GM20431 (cell line): ENCODE results near the gene SF1.

ENCODE experiments used
- in situ Hi-C: fragments of 300-500 bp; cut with MseI, MboI; formaldehyde crosslinking; loops from one replicate; pipeline ENCODE4 v1.15.0; 2020; ENCODE audit warnings: low sequenced_read_pairs; ENCODE audit not compliant: unreplicated experiment

The SF1 gene

DNA sequence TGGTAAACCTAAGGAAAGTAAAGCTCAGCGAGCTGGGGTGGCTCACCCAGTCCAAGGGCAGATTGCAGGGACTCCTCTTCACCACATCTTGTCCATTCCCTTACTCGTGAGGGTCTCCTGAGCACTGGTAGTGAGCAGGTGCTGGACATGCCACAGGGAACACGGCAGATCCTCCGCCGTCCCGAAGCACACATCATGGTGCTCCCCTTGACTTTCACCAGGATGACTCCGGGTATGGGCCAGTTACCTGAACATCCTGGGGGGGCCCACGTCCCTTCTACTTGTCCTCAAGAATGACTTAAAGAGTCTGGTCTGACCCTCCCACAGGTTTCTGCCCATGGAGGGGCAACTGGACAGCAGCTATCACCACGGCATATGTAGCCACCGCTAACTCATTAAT lies 8.0 kb upstream of the SF1 start:
- in situ Hi-C loops = no loop called here

DNA sequence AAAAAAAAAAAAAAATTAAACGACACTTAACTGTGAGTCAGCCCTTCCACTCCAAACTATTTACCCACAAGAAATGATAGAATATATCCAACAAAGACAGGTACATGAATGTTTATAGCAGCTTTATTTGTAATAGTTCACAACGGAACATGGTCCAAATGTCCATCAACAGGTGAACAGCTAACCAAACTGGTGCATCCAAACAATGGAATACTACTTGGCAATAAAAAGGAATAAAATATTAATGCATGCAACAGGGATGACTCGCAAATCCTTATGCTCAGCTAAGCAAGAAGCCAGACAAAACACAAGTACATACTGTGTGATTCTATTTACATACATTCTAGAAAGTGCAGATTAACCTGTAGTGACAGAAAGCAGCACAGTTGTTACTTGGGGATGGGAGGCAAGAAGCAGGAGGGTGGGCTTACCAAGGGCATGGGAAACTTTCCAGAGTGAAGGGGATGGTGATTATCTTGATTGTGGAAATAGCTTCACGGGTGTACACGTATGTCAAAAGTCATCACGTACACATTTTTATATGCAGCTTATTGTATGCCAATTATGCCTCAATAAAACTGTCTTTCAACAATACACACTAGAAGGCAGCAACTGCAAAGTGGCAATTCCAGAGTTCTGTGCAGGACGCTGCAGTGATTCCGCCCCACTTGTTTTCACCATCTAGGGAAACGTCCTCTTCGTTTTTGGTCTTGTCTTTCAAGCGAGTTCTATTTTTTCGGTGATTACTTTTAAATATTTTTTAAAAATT lies 6.7 kb upstream of the SF1 start:
- in situ Hi-C loops = no loop called here

GRCh38 chr11:64778223-64778472 lies 194 bp downstream of the SF1 start:
- in situ Hi-C loops = no loop called here

- in situ Hi-C loops = no loop called here
These were observed 706 bp downstream of the SF1 start for GRCh38 chr11:64777449-64778222.

DNA sequence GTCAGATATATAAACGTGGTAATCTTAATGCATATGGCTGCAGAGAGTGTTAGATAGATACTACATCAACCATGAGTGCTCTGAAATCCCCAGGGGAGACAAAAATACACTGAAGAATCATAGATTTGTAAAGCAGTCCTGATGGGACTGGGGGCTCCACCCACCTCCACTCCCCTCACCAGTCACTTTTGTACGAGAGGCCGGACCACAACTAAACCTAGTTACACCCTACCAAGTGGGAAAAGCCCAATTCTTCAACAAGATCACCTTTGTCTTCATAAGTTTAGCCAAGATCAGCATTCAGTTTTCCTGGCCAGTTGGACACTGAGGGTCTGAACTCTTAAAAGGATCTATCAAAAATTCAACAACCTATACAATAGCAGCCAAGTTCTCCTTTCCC lies 1.5 kb downstream of the SF1 start:
- in situ Hi-C loops = no loop called here

GRCh38 chr11:64776425-64776824 lies 1.9 kb downstream of the SF1 start:
- in situ Hi-C loops = no loop called here

DNA sequence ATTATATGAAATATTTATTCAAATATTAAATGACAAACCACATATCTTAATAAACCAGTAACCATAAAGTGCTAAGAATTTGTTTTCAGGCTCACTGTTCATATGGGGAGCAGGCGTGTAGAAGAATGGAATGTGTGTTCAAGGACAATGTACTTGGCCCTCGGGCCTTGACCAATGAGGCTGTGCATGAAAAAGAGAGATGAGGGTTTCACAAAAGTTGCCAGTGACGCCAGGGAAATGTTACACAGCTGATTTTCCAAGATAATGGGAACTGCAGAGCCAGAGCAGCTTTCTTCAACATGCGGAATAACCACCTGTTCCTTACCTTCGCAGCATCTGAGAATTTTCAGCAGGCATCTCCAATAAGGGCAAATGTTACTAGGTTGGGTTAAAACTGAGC lies 4.2 kb downstream of the SF1 start:
- in situ Hi-C loops = no loop called here

DNA sequence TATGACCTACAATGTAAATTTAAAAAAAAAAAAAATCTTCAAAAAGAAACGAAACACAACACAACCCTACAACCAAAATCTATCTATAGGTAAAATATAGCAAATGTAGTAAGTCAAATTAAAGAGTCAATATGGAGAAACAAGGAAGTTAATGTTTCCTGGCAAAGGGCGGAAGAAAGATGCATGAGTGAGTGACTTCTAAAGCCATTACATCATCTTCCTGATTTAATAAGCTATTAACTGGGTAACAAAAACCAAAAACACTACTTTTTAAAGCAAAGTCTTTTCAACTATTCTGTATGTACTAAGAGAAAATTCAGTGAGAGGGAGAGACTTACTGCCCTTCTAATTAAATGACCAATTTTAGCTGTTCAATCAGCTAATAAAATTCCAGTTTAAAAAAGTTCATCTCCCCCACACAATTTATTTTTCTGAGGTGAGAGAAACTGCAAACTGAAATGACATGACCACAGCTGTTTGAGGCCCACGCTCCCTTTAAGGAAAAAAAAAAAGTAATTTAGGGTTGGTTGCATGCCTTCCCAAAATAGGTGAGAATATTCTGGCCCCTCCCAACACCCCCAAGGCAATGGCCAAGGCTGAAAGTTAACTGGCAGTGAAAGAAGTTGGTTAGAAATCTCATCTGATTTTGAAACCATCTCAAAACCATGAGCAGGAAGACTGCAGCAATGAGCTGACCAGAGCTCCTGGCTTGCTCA lies 5.9 kb downstream of the SF1 start:
- in situ Hi-C loops = no loop called here

DNA sequence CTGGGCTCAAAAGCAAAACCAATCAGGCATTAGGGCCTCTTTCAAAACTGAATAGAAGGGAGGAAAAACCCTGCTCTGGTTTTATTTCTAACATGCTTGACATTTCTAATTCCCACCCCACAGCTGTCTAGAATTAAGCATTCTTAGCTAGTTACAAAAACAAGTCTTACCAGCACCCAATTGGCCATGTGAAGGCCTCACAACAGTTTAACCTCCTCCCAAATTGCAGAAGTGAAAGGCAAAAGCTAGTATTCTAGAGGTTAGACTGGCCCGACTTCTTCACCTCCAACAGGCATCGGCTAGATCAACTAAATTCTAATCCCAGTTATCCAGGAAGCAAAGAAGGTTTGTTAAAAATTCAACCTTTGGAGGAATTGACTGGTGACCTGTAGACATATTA lies 6.5 kb downstream of the SF1 start:
- in situ Hi-C loops = no loop called here

DNA sequence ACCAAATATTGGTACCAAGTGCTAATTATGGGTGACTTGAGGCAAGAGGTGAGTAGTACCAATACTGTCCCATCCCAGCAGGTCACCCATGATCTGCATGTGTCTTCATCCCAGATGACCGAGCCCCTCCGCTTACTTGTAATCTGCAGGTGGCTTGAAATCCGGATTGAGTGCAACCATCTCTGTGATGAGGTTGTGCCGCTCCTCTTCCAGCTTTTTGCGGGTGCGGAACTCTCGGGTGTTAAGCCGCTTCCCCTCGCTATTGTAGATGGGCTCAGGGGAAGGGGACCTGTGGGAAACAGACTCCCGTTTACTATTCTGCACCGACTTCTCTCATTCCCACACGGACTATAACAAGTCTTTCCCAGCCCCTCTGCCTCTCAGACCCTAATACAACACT lies 8.2 kb downstream of the SF1 start:
- in situ Hi-C loops = no loop called here

DNA sequence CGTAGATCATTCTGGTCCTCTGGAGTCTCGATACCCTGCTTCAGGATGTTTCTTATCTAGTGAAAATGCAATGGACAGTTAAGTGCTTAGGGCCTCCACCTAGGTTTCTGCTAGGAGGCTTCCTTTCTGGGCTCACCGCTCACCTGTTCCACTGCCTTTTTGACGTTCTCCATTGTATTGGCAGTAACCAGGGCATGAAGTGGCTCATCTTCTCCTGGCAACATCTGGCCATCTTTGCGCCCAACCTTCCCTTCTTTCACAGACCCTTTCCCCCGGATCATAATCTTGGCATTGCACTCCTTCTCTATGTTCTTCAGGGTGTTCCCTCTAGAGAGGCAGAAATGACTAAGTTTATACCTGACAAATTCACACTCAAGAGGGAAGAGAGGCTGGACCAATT lies 9.1 kb downstream of the SF1 start:
- in situ Hi-C loops = no loop called here

- in situ Hi-C loops = no loop called here
These were observed 10.0 kb downstream of the SF1 start for GRCh38 chr11:64768300-64768694.

DNA sequence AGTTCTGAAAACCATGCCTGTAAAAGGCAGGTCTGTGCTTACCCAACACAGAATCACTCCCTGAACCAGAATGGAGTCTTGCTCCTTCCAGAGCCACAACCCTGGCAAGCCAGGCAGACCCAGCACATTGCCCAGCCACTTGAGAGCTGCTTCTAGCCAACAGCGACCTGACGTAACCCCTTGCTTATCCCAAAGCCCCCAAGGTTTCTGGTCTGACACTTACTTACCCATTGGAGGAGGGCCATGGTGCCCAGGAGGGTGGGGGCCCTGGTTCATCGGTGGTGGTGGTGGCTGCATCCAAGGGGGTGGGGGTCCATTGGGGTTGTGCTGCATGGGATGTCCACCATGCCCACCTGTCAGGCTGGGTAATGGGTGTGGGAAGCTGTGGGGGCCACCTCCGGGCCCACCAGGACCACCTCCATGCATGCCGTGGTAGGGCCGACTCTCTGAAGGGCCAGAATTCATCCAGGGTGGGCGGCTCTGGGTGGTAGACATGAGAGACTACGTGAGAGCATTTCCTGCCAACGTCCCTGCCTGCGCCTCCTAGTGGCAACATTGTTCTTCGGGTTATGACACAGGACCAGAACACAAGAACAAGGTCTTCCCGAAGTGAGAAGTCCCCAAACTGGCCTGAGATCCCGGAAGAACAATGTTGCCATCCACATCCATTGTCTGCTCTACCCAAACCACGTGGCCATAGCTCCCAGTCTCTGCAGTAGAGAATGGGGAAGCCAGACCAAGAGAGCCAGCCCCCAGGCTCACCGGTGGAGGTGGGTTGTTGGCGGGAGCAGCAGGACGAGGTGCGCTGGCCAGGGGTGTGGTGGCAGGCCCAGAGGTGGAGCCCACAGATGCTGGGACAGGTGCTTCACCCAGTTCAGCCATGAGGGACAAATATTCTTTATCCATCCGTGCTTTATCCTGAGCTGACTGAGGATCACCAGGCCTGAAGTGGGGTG lies 10.7 kb downstream of the SF1 start:
- in situ Hi-C loops = no loop called here

GRCh38 chr11:64766881-64767280 lies 11.5 kb downstream of the SF1 start:
- in situ Hi-C loops = no loop called here

DNA sequence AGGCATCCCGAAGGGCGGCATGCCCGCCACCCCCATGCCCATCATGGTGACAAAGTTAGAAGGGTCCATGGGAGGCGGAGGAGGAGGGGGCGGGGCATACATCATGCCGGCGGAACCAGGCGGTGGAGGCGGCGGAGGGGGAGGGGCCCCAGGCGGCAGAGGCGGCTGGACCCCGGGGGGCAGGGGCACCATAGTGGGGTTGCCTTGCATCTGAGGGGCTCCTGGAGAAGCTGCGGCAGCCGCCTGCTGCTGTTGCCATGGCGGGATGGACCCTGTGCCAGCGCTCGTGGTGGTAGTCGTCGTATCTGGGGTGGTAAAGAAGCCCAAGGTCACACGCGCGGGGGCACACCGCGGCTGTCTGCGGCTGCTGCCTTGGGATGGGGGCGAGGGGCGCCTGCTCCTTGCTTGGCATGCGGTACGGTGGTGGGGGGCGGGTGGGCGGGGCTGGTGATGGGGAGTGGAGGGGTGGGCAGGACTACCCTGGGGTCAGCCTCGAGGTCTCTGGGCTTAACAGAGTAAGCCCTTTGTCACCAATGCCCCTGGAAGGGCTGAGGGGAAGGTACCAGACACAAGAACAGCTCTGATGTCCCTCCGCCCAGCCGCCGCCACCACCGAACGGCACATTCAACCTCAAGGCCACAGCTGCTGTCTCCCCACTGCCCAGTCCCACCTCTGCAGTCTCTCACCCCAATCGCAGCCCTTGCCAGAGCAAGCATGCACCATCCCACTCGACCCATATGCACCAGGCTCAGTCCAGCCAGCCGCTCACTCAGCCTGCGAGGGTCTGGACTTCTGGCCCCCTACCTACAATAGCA lies 12.3 kb downstream of the SF1 start:
- in situ Hi-C loops = no loop called here

DNA sequence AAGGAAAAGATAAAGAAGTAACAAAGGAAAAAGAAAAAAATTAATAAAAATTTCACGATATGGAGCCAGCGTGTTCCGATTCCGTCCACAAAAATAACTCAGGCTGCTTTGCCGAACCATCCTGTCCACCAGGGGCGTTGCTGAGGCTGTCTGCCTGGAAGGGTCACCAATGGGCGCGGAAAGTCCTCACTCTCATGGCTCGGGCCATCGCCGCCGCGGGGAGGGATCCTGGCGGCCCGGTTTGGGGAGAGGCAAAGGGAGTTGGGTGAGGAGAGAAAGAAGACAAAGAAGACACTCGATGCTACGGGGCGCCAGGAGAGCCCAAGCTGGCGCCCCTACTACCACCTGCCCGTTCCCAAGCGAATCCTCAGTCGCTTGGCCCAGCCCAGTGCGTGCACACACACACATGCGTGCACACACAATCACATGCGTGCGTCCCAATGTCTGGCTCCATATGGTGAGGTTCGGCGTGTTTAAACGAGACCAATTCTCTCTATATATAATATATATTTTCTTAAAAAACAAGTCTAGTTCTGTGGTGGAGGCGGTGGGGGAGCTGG lies 13.0 kb downstream of the SF1 start:
- in situ Hi-C loops = no loop called here

DNA sequence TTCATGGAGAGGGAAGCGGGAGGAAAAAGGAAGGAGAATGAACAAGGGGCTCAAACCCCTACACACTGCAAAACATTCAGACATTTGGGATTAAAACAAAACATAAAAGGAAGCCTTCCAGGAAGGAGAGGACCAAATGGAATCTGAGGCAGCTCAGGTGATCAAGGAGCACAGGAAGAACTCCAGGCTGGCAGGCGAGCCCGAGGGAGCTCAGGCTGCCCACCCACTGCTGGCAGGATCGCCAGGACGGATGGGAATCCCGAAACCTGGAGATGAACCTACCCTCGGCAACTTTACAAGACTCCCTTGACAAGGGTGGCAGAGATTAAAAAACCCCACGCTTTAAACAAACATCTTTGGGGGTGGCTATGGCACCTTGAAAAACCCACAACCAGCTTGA lies 13.6 kb downstream of the SF1 start:
- in situ Hi-C loops = no loop called here

DNA sequence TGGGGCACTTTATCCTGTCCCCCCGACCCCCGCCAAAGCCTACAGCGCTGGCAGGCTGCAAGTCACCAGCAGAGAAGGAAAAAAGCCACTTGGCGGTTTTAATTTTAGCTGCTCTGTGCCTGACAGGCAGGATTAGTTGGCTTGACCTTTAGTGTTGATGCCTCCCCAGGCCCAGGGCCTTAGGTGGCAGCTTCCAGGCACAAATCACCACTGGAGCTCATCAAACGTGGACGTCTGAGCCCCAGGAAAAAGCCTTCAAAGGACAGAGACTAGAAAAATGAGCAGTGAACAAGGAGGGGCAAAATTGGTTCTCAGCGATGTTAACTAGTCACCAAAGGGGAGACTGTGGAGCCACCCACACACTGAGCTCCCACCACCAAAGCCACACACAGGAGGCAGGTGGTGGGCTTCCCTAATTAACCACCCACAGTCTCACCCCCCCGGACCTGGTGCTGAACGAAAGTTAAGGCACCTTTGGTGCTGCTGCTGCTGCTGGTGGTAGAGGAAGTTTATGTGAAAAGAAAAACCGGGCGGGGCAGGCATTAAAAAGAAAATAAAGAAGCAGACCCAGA lies 14.2 kb downstream of the SF1 start:
- in situ Hi-C loops = no loop called here

DNA sequence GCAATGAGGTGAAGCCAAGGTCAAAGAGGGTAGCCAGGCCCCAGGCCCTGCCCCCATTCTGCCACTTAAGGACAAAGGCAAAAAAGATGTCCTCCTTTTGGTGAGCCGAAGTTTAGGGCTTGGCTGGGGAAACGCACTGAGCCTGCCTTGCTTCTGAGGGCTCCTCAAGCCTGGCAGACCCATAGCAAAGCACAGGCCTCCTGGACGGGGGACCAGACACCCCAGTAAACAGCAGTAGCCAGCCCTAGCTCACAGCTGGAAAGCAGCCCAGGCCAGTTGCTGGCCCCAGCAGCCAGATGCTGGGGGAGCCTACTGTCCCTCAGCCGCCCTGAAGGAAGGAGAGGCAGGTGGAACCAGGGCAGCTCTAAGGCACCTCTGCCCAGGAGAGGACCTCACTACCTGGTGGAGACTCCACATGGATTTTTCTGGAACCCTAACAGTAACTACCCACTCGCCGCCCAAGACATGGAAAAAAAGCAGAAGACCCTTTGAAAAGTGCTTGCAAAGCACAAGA lies 14.8 kb downstream of the SF1 start:
- in situ Hi-C loops = no loop called here
